GM12801 (cell line): Measurements from ENCODE around the gene IBA57.

Experiments
- CTCF ChIP-seq: IDR thresholded peaks from one replicate; pipeline ENCODE4 v1.5.1; 2011; ENCODE audit warnings: control low read depth; ENCODE audit not compliant: insufficient read length; ENCODE audit errors: extremely low read depth

IBA57 gene

GRCh38 chr1:228182296-228183030, 16.9 kb downstream of the IBA57 start:
- no peak for TF ChIP-seq CTCF

GRCh38 chr1:228184152-228184551, 18.5 kb downstream of the IBA57 start:
- no peak for TF ChIP-seq CTCF

- no peak for TF ChIP-seq CTCF
Observed at GRCh38 chr1:228185641-228185965, 20.0 kb downstream of the IBA57 start.

- no peak for TF ChIP-seq CTCF
Observed at GRCh38 chr1:228190182-228190581, 24.6 kb downstream of the IBA57 start.

- no peak for TF ChIP-seq CTCF
Observed at GRCh38 chr1:228190778-228191177, 25.2 kb downstream of the IBA57 start.

GRCh38 chr1:228194436-228194835, 28.8 kb downstream of the IBA57 start:
- no peak for TF ChIP-seq CTCF

- TF ChIP-seq CTCF: no peak
Observed at GRCh38 chr1:228194921-228195812, 29.6 kb downstream of the IBA57 start.
